Right atrium auricular region (tissue), 2 donors: ENCODE measurements around the gene ME3. TPM values are rescaled to one million over a fixed set of nuclear protein-coding genes. Genes with fewer than 3 reads are reported as not detected.

Source experiments
- DNase-seq: peaks from one replicate; pipeline ENCODE4 v3.0.0-alpha.2; 2019; ENCODE audit warnings: low spot score
- H3K27ac ChIP-seq, 2 donors: fragments of 200-600 bp; sonication (generic); 1 replicate in 1 of 2; 2 replicates in 1 of 2; pipeline ENCODE4 v1.5.1; 2016 to 2019
- H3K27me3 ChIP-seq, 2 donors: fragments of 200-600 bp; sonication (generic); one replicate each; pipeline versions ENCODE4 v1.5.1 to v1.6.0; 2017 to 2019
- H3K36me3 ChIP-seq: fragments of 200-600 bp; sonication (generic); one replicate; pipeline ENCODE4 v1.5.1; 2016
- H3K4me1 ChIP-seq, 2 donors: fragments of 200-600 bp; sonication (generic); one replicate each; pipeline versions ENCODE4 v1.5.1 to v1.6.0; 2017 to 2019
- H3K4me3 ChIP-seq, 2 donors: fragments of 200-600 bp; sonication (generic); 1 replicate in 1 of 2; 2 replicates in 1 of 2; pipeline ENCODE4 v1.5.1; 2017 to 2019; ENCODE audit warnings: mild to moderate bottlenecking in 1 of 2, moderate library complexity in 1 of 2
- H3K9me3 ChIP-seq, 2 donors: fragments of 200-600 bp; sonication (generic); one replicate each; pipeline ENCODE4 v1.5.1; 2019
- CTCF ChIP-seq, 2 donors: fragments of 200-600 bp; sonication (generic); IDR thresholded peaks; one replicate each; pipeline ENCODE4 v1.5.1; 2019; ENCODE audit warnings: antibody characterized with exemption in 2 of 2
- total RNA-seq, 2 donors: library from RNA; depleted of rRNA; stranded (reverse); fragments of >200 nt; gene quantifications; one replicate each; pipeline ENCODE4 v1.1.0, GENCODE V29; 2016

Gene ME3
- total RNA-seq, 2 donors from 2014 or later = 20.5 to 33.1 TPM

- no peaks in the 10 kb centered on the region for H3K9me3 ChIP-seq
- peaks cover 0 to 25% of the 10 kb centered on the region in 2 donors for H3K4me1 ChIP-seq
- DNase-seq = no peak
- H3K27ac ChIP-seq = peak overlapping the region in 1 of 2 donors; percentile 3
- no peaks in the 10 kb centered on the region for H3K27me3 ChIP-seq
- no peak for TF ChIP-seq CTCF (IDR thresholded peaks at IDR 0.05)
- H3K4me3 ChIP-seq = no peak overlapping the region
- H3K36me3 ChIP-seq = no peaks in the 10 kb centered on the region
Observed at GRCh38 chr11:86606836-86607481, 65.5 kb downstream of the ME3 start.

- DNase-seq = no peak
- Histone ChIP-seq H3K27ac (peak overlapping the region in 1 of 2 donors; percentile 3), H3K4me1 (peaks cover 0 to 25% of the 10 kb centered on the region in 2 donors), H3K36me3 (no peaks in the 10 kb centered on the region), H3K4me3 (no peak overlapping the region), H3K27me3 (no peaks in the 10 kb centered on the region), H3K9me3 (no peaks in the 10 kb centered on the region)
- no peak for TF ChIP-seq CTCF (IDR thresholded peaks at IDR 0.05)
Observed at GRCh38 chr11:86606270-86606835, 66.1 kb downstream of the ME3 start.

GRCh38 chr11:86596861-86597586, 75.4 kb downstream of the ME3 start:
- Histone ChIP-seq H3K4me3 (no peak overlapping the region), H3K9me3 (no peaks in the 10 kb centered on the region), H3K4me1 (peaks cover 0 to 27% of the 10 kb centered on the region in 2 donors), H3K27me3 (no peaks in the 10 kb centered on the region), H3K27ac (peak overlapping the region; percentile 8 to 42), H3K36me3 (no peaks in the 10 kb centered on the region)
- no peak for TF ChIP-seq CTCF (IDR thresholded peaks at IDR 0.05)
- DNase-seq = no peak

GRCh38 chr11:86595955-86596354, 76.5 kb downstream of the ME3 start:
- H3K4me1 ChIP-seq = peaks cover 0 to 32% of the 10 kb centered on the region in 2 donors
- H3K4me3 ChIP-seq = no peak overlapping the region
- no peaks in the 10 kb centered on the region for H3K27me3 ChIP-seq
- no peak for TF ChIP-seq CTCF (IDR thresholded peaks at IDR 0.05)
- no peaks in the 10 kb centered on the region for H3K9me3 ChIP-seq
- no peak overlapping the region for H3K27ac ChIP-seq
- H3K36me3 ChIP-seq = no peaks in the 10 kb centered on the region
- DNase-seq = no peak

- Histone ChIP-seq H3K4me3 (no peak overlapping the region), H3K36me3 (no peaks in the 10 kb centered on the region), H3K9me3 (no peaks in the 10 kb centered on the region), H3K4me1 (peaks cover 0 to 34% of the 10 kb centered on the region in 2 donors), H3K27ac (no peak overlapping the region), H3K27me3 (no peaks in the 10 kb centered on the region)
- TF ChIP-seq CTCF (IDR thresholded peaks at IDR 0.05) = no peak
- no peak for DNase-seq
Observed at GRCh38 chr11:86595451-86595850, 77.0 kb downstream of the ME3 start.
